ENCODE measurements around the gene CCDC38.

Gene CCDC38

DNA sequence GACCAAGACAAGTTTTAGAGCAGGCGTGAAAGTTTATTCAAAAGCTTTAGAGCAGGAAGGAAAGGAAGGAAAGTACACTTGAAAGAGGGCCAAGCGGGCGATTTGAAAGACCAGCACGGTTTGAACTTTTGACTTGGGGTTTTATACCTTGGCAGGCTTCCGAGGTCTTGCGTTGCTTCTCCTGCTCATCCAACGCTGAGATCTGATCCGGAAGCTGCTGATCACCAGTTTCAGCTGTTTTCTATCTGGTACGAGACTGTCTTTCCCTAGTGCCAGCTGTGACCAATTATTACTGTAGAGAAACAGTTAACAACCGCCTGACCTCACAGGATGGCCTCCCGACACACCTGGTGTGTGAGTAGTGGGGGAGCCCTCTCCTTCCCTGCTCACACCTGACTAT, 104.3 kb downstream of the CCDC38 start:
- DNase-seq (ENCODE audit: insufficient read length, low spot score) (no peak), FAIRE-seq (no peak)

DNA sequence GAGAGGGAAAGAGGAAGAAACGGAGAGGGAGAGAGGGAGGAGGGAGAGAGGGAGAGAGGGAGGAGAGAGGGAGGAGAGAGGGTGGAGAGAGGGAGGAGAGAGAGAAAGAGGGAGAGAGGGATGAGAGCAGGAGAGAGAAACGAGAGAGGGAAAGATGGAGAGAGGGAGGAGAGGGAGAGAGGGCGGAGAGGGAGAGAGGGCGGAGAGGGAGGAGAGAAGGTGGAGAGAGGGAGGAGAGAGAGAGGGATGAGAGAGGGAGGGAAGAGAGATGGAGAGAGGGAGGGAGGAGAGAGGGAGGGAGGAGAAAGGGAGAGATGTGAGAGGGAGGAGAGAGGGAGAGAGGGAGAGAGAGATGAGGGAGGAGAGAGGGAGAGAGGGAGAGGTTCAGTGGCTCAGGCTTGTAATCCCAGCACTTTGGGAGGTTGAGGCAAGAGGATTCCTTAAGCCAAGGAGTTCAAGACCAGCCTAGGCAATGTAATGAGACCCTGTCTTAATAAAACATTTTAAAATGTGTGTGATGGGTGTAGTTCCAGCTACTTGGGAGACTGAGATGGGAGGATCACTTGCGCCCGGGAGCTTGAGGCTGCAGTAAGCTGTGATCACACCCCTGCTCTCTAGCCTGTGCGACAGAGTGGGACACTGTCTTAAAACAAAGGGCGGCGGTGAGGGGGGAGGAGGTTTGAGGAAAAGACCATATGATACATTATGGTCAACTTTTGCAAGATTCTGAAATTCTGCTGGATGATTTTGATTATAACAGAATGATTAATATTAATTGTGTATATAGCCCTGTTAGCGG, 105.0 kb downstream of the CCDC38 start:
- DNase-seq (ENCODE audit: insufficient read length, low spot score) = no peak

DNA sequence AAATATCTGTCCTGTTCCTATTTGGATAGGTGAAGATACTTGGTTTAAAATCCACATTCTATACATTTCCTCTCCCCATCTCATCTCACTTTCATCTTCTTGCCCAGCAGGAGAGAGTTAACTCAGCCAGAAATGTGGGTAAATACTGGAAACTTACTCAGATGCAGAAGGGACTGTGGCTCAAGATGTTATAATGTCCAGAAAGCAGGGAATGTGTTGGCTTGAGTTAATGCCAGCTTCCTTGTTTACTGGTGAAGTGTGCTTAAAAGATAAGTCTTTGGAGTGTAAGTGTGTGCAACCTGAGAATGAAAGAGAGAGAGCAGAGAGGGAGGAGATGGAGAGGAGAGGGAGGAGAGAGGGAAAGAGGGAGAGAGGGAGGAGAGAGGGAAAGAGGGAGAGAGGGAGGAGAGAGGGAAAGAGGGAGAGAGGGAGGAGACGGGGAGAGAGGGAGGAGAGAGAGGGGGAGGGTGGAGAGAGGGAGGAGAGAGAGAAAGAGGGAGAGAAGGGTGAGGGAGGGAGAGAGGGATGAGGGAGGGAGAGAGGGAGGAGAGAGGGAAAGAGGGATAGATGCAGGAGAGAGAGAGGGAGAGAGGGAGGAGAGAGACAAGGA, 105.7 kb downstream of the CCDC38 start:
- no peak for FAIRE-seq

More for the DNA sequence above, 105.0 kb downstream of the CCDC38 start:
- no peak for FAIRE-seq

DNA sequence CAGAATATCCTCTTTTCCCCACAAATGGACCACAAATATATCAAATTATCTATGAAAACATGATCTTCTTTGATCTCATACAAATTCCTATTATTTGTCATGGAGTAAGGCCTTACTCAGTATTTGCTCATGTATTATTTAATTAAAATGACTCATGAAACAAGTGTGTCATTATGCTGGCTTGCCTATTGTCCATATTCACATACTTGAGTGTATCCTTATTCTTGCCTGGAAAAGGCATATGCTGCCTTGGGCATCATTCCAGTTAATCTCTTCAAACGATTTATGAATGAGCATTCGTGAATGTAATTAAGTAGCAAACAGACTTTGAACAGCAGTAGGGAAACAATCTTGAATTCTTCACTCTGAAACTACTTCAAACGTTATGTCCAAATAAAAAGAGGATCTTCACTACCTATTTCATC, 106.2 kb downstream of the CCDC38 start:
- DNase-seq (ENCODE audit: insufficient read length, low spot score) (no peak), FAIRE-seq (no peak)

More for the DNA sequence above, 105.7 kb downstream of the CCDC38 start:
- no peak for DNase-seq (ENCODE audit: insufficient read length, low spot score)

DNA sequence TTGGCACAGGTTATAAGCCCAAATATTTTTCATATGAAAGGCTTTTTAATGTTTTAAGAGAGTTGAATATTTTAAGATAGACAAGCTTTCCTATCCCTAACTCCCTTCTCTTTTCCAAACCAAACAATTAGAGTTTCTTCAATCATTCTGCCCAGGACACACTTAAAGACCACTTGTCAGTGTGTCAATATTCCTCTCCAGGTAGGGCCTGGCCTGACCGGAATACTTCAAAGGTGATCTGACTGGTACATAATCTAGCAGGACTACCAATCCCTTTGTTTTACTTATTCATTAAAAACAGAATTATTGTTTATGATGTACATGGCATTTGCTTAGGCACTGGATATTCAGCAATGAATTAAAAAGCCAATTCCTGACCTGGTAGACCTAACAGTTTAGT, 107.8 kb downstream of the CCDC38 start:
- DNase-seq (ENCODE audit: insufficient read length, low spot score) (no peak), FAIRE-seq (no peak)

DNA sequence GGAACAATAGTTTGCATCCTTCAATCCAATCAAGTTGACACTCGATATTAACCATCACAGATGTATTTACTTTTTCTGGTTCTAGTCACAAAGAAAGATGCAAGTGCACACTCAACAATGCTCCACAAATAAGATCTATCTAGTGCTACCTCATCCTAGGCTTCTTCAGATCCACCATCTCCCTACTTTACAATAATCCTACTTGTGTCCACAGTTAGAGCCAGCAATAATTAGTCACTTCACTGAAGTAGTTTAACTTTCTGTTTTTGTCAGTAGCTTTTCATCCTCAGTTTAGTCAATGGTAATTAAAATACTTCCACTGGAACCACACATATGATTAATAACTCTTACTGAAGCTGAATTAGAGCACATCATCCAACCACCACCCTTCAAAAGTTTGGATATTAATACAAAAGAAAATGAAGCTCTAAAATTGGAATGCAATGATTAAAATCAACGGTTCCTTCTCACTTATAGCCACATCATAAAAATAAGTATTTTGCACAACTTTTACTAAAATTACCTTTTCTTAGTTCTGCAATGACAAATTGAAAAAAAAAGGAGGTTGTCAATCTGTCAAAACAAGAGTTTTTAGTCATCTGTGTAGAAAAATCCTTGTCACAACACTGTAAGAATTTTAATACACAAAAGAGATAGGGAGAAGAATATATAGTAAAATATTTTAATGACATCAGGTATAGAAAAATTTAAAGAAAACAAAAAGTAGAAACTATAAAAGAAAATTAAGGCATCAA, 111.9 kb downstream of the CCDC38 start:
- FAIRE-seq (no peak), DNase-seq (ENCODE audit: insufficient read length, low spot score) (no peak)

DNA sequence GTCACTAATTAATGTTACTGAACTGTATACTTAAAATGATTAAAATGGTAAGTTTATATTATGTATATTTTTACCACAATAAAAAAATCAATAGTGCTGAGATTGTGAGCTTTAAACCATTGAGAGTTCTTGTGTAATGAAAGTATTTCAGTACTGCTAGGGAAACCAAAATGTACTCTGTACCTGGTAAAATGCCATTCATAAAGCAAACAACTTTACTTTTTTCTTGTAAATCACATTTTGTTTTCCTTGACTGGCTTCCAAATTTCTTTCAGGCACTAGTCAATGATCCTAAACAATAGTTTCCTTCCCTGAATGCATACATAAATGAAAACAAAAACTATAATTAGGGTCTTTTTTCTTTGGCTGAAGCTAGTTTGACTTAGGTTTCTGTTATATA, 113.0 kb downstream of the CCDC38 start:
- DNase-seq (ENCODE audit: insufficient read length, low spot score) (no peak), FAIRE-seq (no peak)

DNA sequence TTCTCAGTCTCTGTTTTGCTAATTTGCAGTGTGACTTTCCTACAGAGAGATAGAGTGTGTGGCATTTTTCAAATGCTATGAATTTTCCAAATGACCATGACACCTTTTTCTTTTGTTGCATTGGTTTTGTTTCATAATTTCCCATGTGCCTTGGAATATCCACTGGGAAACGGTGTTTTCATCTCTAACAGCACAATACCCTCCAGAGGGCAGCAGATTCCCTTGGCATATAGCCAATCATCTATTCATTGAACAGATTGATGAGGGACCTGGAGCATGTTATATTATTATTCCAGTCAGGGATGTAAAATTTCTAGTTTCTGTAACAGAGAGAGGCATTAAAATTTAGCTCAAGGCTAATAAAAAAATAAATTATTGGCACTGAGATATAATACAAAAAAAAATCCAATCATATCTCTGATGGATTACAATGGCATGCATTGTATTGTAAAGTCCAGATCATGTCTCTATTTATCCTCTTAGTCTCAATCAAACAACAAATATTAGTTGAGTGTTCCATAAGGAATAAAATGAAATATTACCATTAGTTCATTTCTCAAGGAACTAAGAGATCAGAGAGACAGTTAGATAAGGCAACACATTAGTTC, 122.2 kb downstream of the CCDC38 start:
- FAIRE-seq (no peak), DNase-seq (ENCODE audit: insufficient read length, low spot score) (peak; percentile 62)
